GM23248 (cell line): ENCODE measurements around the gene CALCOCO2.

Source experiments
- EZH2 ChIP-seq: fragments of 200-600 bp; sonication (generic); IDR thresholded peaks from 2 replicates; pipeline ENCODE4 v1.6.1; 2018; ENCODE audit warnings: antibody characterized with exemption, mild to moderate bottlenecking; ENCODE audit not compliant: insufficient read depth, poor library complexity, severe bottlenecking
- EZH2phosphoT487 ChIP-seq: fragments of 200-600 bp; sonication (generic); IDR thresholded peaks from 2 replicates; pipeline ENCODE4 v1.6.1; 2018; ENCODE audit warnings: antibody characterized with exemption, moderate library complexity, mild to moderate bottlenecking, low read depth; ENCODE audit not compliant: insufficient read depth

DNA sequence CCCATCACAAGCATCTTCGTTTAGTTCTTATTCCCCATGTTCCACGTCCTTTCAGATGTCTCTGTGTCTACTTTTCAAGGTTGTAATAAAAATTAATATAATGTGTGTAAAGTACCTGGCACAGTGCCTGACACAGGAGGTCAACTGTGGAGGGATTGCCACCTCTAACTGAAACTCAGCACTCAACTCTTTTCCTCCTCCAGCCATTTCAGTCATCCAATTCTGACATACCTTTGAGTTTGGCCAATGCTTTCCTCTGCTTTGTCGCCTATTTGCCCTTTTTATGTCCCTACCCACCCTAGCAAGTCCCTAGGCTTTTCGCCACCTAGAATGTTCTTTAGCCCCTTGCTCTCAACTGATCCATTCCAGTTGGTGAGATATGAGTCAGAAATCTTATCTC, 78.9 kb downstream of the CALCOCO2 start:
- TF ChIP-seq EZH2phosphoT487, result no peak
- no peak for TF ChIP-seq EZH2
